ENCODE measurements around the gene KLF5.

- TF ChIP-seq POLR2A (IDR thresholded peaks at IDR 0.05; ENCODE audit: low read depth) (no peak), CTCF (IDR thresholded peaks at IDR 0.05) (no peak), POLR2AphosphoS5 (IDR thresholded peaks at IDR 0.05) (no peak)
Measured at GRCh38 chr13:73055813-73056564, 2.8 kb upstream of the KLF5 start.
